IPS-NIHi7 (cell line): Measurements from ENCODE around the gene HSP90AB1.
A peak's percentile ranks its signal among the peaks of the same experiment; 100 is the strongest.

ENCODE experiments used
- DNase-seq: peaks from one replicate; pipeline ENCODE4 v3.0.0; 2012; ENCODE audit warnings: mixed read lengths; ENCODE audit errors: extremely low spot score

HSP90AB1 gene

DNA sequence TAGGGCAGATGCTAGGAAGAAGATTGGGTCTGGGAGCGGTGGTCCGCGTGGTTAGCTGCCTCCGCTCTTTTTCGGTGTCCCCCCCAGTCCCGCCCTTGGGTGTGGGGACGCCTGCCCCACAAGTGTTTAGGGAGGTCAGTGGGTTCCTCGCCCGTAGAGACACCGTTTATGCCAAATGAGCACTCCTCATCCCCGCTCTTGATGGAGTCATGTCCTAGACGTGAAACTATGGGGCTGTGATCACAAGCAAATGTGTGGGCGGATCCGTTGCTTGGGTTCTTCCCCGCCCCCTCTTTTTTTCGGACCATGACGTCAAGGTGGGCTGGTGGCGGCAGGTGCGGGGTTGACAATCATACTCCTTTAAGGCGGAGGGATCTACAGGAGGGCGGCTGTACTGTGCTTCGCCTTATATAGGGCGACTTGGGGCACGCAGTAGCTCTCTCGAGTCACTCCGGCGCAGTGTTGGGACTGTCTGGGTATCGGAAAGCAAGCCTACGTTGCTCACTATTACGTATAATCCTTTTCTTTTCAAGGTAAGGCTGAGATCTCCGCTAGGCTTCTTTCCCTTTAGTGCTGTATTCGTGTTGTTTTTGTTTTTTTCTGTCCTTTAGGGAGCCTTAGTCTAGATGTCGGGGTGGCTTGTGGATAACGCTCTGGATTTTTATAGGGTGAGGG is at the start of gene HSP90AB1:
TSS of gene HSP90AB1 (plus strand) at position 439 of the 675 bp plus-strand sequence. CDS start 1,529 bp downstream, outside the sequence.
- DNase-seq: peak; percentile 86

DNA sequence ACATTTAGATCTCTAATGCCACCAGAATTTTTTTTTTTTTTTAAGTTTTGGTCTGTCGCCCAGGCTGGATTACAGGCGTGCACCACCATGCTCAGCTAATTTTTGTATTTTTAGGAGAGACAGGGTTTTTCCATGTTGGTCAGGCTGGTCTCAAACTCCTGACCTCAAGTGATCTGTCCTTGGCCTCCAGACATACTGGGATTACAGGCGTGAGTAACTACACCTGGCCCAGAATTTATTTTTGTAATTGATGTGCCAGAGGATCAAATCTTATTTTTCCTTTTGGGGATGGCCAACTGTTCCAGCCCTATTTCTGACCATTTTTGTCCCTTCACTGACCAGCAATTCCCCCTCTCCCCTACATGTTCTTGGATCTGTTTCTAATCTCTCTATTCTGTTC is 48.2 kb upstream of the HSP90AB1 start:
- no peak for DNase-seq

- no peak for DNase-seq
These were observed 47.0 kb upstream of the HSP90AB1 start for GRCh38 chr6:44199883-44200282.

GRCh38 chr6:44201200-44201599 is 45.7 kb upstream of the HSP90AB1 start:
- peak; percentile 31 for DNase-seq

DNA sequence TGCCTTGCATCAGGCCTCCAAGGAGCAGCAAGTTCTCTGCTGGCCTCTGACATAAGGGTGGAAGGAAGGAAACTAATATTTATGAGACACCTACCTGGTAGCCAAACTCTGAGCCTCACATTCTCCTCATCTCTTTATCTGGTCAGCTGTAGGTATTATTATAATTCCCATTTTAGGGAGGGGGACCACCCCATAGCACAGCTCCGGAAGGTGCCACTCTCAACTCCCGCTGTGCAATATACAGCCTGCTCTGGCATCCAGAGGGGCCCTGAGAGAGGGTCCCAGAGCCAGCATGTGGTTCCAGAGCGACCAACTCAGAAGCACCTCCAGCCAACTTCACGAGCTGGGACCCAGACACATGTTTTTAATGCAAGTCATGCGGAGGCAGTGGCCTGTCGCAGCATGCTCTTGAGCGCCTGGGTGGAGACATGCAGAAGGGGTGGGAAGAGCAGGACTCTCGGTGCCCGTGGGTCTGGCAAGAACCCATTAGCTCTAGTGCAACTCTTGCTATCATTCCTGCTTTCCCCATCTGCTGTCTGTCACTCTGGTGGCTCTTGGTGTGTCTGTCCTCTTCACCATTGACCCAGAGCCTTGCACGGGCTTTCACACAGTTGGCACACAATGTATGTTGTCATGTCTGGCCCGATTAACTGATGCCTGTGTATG is 45.1 kb upstream of the HSP90AB1 start:
- no peak for DNase-seq

- peak; percentile 71 for DNase-seq
These were observed 44.4 kb upstream of the HSP90AB1 start for GRCh38 chr6:44202332-44202971.

DNA sequence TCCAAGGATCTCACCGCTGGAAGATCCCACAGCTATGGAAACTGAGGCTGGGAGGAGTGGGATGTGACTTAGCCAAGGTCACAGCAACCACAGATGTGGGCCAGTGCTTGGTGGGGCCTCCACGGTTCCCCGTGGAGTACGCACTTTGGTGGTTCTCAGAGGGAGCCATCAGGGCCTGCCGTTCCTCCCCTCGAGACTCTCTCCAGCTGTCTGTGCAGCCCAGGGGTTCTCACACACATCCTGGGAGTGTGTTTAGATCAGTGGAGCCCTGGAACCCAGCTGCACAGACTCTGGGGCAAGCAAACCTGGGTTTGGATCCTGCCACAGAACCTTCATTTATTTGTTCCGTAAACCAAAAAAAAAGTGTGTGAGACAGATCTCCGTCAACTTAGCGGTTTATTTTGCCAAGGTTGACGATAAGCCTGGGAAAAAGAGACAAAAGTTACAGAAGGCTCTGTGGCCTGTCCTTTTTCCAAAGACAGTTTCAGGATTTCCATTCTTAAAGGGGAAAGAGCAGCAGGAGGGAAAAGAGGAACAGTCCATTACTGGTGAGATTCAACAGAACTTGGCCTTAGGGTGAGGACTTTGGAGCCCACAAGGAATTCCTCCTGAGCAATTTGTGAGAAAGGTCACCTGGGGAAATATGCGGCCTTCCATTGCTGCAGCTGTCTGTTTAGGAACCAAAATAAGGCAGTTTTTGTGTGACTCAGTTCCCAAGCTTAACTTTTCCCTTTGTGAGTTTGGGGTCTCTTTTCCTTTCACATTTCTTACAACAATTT is 43.7 kb upstream of the HSP90AB1 start:
- DNase-seq: no peak

- DNase-seq: no peak
These were observed 42.9 kb upstream of the HSP90AB1 start for GRCh38 chr6:44203955-44204354.

DNA sequence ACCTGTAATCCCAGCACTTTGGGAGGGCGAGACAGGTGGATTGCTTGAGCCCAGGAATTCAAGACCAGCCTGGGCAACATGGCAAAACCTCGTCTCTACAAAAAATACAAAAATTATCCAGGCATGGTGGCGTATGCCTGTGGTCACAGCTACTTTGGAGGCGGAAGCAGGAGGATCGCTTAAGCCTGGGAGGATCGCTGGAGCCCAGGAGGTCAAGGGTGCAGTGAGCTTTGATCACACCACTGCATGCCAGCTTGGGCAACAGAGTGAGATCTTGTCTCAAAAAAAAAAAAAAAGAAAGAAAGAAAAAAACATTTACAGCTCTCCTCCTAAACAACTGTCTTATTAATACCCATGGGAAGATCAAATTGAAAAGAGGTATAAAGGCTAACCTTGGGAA is 38.9 kb upstream of the HSP90AB1 start:
- DNase-seq: no peak

DNA sequence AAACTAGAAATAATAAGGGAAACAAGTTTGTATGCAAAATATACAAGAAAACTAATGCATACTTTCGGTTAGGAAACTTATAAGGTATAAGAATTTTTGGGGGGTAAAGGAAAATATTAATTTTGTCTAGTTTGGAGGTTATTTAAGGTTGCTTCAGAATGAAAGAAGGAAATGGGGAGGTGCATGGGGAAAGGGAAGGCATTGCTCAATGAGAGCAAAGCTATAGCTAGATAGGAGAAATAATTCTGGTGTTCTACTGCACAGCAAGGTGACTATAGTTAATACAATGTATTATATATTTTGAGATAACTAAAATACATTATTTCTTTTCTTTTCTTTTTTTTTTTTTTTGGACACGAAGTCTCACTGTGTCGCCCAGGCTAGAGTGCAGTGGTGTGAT is 35.6 kb upstream of the HSP90AB1 start:
- no peak for DNase-seq

- no peak for DNase-seq
These were observed 32.6 kb upstream of the HSP90AB1 start for GRCh38 chr6:44214307-44214706.

DNA sequence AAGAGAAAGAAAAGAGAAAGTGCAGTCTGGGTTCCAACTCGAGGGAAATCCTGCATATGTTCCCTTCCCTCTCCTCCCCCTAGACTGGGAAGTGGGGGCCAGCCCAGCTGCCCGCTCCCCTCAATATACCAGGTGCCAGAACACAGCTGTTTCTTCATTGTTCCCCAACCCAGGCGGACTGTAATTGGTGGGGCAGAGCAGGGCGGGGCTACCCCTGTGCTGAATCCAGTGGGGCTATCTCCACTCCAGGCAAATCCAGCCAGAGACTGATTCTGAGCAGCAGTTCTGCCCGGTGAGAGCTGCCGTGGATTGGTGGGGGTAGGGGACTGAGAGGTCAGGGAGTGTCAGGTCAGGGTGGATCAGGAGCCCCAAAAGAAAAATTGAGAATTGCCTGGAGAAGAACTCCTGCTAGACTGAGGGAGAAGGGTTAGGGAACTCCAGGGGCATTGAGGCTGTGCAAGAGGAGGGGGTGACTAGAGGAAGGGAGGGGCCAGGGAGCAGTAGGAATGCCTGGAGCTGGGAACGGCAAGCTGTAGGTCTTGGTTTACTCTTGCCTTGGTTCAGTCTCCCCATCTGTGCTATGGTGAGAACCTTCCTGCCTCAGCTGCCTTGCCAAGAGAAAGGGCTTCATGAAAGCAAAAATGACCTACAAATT is 30.1 kb upstream of the HSP90AB1 start, which contains the start of gene MYMX:
TSS of gene MYMX (plus strand) at position 250 of the 655 bp plus-strand sequence. CDS start 546 bp downstream, outside the sequence.
- peak; percentile 34 for DNase-seq

DNA sequence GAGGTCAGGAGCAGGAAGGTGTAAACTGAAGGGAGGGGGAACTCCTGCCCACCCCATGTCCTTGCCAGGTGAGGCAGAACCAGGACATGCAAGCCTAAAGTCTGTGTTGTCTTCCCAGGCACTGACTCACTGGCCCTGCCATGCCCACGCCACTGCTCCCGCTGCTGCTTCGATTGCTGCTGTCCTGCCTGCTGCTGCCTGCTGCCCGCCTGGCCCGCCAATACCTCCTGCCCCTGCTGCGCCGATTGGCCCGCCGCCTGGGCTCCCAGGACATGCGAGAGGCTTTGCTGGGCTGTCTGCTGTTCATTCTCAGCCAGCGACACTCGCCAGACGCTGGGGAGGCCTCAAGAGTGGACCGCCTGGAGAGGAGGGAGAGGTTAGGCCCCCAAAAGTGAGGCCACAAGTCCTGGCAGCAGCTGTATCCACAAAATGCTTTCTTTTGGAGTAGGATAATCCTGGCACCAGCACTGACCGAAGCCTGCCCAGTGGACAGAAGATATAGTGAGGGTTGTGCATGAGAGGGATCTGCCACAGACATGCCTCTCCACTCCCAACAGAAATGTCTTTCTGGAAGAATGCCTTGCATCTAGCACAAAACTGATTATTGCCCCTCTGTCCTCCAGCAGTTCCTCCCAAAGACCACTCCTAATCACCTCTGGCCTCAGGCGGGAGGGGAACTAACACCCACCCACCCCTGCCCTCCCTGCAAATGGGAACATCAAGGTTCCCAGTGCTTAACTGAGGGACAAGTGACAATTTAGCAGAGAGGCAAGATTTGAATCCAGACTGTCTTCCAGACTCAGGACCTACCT is 29.4 kb upstream of the HSP90AB1 start:
- peak; percentile 16 for DNase-seq

GRCh38 chr6:44219053-44219814 is 27.7 kb upstream of the HSP90AB1 start:
- DNase-seq: peak; percentile 79

DNA sequence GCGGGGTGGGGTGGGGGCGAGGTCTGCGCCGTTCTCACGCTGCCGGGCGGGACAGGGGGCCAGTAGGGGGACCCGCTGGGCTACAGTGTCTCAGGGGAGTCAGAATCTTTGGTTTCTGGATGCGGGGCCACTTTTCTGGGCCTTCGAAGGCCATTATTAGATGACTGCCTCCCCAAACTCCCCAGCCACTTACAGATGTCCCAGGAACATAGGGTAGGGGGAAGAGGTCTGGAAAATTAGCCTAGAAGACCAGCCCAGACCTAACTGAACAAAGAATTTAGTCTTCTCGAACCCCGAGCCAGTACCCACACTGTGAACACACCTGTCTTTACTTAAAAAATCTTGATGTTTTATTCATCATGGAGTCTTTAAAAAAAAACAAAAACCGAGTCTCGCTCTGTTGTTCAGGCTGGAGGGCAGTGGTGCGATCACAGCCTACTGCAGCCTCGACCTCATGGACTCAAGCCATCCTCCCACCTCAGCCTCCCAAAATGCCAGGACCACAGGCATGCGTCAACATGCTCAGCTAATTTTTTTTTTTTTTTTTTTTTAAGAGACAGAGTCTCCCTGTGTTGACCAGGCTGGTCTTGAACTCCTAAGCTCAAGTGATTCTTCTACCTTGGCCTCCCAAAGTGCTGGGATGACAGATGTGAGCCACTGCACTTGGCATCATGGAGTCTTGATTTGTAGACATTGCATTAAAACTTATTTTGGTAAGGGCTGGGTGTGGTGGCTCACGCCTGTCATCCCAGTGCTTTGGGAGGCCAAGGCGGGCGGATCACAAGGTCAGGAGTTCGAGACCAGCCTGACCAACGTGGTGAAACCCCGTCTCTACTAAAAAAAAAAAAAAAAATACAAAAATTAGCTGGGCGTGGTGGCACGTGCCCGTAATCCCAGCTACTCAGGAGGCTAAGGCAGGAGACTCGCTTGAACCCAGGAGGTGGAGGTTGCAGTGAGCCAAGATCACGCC is 26.8 kb upstream of the HSP90AB1 start:
- DNase-seq: no peak

DNA sequence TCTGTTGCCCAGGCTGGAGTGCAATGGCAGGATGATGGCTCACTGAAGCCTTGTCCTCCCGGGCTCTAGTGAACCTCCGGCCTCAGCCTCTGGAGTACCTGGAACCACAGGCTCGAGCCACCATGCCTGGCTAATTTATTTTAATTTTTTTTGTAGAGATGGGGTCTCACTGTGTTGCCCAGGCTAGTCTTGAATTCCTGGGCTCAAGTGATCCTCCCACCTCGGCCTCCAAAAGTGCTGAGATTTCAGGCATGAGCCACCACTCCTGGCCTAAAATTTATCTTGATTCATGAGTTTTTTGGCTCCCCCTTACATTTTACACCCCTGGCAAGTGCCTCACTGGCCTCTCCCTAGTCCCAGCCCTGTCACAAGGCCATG is 26.0 kb upstream of the HSP90AB1 start:
- no peak for DNase-seq

DNA sequence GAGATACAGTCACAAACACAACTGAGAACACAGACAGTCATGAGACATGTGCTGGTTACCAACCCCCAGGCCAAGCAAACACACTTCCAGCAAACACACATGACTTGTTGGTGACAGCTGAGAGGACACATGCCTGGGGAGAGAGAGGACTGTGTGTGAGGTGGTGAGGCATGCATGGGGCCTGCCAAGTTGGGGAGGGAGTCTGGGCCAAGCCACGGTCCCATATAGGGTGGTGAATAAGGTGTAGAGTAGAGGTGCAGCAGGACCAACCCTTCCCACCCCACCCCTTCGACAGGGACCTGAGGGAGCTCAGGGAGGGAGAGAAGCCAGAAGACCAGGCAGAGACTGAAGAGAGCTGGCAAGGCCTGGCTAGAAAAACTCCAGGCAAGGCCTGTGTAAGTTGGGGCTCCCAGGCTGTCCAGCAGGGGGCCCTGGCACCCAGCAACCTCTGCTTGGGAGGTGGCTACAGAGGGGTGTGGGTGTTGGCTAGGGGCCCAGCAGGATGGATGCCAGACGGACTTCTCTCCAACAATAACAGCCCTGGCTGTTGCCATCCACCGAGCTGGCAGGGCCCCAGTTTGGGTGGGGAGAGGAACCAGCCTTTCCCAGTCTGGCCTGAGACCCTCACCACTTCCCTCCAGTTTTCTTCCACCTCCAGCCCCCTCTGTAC is 25.5 kb upstream of the HSP90AB1 start:
- DNase-seq: no peak

DNA sequence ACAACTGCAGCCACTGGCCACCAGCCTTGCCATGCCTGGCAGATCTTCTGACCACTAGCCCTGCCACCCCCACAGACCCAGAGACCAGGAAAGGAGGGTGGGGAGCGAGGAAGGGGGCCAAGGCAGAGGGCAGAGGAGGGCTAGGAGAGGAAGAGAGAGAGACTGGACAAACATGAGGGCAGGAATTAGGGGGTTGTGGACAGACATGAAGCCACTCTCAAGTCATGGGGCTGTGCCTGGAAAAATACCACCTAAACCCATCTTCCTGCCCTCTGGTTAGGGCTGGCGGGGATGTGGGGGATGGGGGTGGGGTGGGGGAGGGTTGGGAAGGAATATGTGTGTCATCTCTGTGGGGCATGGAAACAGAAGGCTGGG is 25.0 kb upstream of the HSP90AB1 start:
- no peak for DNase-seq
